Activated naive CD4-positive, alpha-beta T cell treated with anti-CD3 and anti-CD28 coated beads, Interleukin-2, amount 50 U/mL, for 16 hours (primary cell): Measurements from ENCODE around the gene HRH1.
"Not testable (repeated sequence)": the region's sequence is repeated elsewhere in the genome, so short reads cannot be mapped to it uniquely, and the experiment has no call there.

Experiments
- DNase-seq: peaks from one replicate; pipeline ENCODE4 v3.0.0-alpha.2; 2020

HRH1 gene

DNA sequence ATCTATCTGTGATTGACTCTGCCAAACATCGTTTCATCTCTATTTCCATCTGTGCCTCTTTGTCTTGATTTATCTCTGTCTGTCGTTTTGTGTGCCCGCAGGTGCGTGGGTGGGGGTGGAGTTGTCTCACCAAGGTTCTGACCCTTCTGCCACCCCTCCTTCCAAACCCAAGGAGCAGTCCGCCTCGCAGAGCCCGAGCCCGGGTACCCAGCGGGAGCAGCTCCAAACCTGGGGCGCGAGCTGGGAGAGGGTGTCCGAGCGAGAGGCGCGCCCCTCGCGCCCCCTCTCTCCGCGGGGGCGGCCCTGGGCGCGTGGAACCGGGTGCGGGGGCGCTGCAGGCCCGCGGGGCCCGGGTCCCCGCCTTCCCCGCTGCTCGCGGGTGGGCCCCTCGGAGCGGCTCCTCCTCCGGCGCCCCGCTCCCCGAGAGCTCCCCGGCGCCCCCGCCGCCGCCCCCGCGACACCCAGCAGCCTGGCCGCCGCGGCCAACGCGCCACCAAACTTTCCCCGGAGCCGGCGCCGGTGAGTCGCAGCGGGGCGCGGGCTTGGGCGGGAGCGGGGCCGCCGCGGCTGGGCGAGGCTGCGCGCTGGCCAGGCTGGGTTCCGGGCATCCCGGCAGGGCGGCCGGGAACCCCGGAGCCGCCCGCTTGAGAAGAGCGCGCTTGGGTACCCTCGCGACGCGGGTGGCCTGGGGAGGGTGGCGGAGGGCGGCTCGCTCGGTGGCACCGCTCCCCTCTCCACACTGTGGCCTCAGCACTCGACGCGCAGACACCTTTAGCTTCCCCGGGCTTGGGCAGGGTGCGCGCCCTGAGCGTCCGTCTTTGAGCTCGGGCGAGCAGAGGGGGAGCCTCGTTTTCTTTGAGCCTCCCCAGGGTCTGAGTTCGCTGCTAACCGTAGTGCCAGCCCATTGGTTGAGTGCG is at the start of gene HRH1:
Gene HRH1, plus strand, starts transcription at position 458 of the 917 bp plus-strand sequence. CDS start 104,545 bp downstream, outside the sequence.
- no peak for DNase-seq

- DNase-seq = not testable (repeated sequence)
Observed at GRCh38 chr3:11113316-11113715, 41.0 kb upstream of the HRH1 start.

- no peak for DNase-seq
Observed at GRCh38 chr3:11115548-11115947, 38.7 kb upstream of the HRH1 start.

GRCh38 chr3:11116336-11117059 is 37.8 kb upstream of the HRH1 start:
- DNase-seq = no peak

DNA sequence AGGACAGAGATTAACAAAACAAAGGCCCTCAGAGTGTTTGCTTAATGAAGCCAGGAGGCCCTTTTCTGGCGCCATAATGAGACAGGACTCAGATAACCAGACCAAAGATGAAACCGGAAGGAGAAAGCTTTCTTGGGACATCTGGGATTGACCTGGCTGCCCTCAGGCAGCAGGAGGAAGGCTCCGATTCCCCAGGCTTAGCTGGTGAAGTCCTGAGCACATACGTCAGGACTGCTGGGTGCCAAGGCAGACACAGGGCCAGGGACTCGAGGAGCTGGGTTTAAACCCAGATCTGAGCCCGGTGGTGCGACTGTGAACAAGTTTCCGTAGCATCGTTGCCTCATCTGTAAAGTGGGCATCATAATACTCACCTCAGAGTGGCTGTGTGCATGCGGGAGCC is 36.7 kb upstream of the HRH1 start:
- no peak for DNase-seq

- DNase-seq = no peak
Observed at GRCh38 chr3:11118181-11118682, 36.1 kb upstream of the HRH1 start.

GRCh38 chr3:11120091-11120805 is 34.0 kb upstream of the HRH1 start:
- no peak for DNase-seq

GRCh38 chr3:11126653-11127052 is 27.6 kb upstream of the HRH1 start:
- DNase-seq = no peak

- no peak for DNase-seq
Observed at GRCh38 chr3:11128682-11129632, 25.3 kb upstream of the HRH1 start.

GRCh38 chr3:11130385-11130784 is 23.9 kb upstream of the HRH1 start:
- no peak for DNase-seq

- no peak for DNase-seq
Observed at GRCh38 chr3:11131371-11131770, 22.9 kb upstream of the HRH1 start.

GRCh38 chr3:11131886-11132285 is 22.4 kb upstream of the HRH1 start:
- not testable (repeated sequence) for DNase-seq

DNA sequence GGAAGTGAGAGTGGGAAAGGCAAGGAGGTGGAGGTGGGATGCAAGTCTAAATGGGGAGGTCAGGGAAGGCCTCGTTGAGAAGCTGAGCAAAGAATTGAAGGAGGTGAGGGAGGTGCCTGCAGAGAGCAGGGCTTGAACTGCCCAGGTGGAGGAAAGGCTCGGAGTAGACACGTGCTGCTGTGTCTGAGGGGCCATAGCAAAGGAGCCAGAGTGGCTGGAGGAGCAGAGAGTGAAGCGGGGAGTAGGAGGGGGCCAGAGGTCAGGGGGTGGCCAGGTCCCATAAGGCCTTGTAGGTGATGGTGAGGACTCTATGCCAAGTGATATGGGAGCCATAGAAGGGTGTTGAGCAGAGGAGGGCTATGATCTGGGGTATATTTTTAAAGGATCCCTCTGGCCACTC is 21.4 kb upstream of the HRH1 start:
- no peak for DNase-seq

GRCh38 chr3:11134794-11135193 is 19.5 kb upstream of the HRH1 start:
- DNase-seq = no peak

DNA sequence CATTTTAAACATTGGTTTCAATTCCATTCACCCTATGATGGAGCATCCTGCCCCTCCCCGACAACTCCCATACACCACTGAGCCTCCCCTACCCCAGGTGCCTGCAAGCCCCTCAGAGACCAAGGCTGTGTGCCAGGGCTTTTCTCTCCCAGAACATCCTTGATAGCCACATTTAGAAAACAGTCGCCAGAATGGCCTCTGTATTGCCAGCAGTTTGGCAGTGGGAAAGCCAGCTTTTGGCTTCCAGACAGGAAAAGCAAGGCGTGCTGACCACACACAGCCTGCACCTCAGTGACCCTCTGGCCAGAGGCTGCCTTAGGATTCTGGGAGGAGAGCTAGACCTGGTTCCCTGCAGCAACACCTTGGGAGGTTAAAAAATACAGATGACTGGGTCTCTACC is 18.2 kb upstream of the HRH1 start:
- DNase-seq = no peak

DNA sequence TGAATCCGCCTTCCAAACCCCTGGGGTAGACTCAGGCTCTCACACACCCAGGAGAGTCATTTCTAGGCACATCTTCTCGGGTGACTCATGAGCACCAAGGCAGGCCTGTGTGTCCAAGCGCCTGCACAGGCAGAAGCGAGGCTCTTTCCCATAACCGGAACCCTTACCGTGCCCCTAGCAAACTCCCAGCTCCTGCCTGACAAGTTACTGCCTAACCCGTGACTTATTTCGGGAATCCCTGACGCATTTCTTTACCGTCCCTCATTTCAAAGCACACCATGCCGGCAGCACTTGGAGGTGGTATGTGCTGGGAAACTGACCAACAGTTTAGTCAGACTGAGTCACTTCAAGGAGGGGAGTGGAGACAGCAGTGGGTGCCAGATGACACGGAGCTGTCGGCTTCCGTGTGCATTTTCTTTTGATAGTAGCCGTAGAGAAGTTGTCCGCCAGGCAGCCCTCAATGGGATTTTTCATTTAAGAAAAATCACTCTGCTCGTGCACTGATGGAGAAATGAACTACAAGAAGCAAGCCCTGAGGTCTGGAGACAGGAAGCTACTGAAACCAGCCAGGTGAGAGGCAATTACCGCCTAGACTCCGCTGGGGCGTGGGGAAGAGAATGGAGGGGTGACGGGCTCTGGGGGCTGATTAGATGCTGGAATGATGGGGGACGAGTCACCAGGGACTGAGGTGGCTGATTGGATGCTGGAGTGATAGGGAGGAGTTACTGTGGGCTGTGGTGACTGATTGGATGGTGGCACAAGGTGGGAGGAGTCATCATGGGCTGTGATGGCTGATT is 17.3 kb upstream of the HRH1 start:
- no peak for DNase-seq

DNA sequence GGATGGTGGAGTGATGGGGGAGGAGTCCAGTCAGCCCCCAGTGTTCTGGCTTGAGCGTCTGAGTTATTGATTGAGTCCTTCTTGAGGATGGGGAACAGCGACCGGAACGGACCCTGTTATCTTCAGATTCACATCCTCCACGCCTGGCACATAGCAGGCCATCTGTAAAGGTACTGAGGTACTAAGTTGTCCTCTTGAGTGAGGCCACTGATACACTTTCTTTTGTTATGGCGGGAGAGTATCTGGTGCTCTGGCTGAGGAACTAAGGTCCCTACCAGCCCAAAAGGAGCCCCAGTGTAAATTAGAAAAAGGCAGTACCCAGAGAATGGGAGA is 16.7 kb upstream of the HRH1 start:
- DNase-seq = no peak

- DNase-seq = no peak
Observed at GRCh38 chr3:11138371-11138770, 15.9 kb upstream of the HRH1 start.

DNA sequence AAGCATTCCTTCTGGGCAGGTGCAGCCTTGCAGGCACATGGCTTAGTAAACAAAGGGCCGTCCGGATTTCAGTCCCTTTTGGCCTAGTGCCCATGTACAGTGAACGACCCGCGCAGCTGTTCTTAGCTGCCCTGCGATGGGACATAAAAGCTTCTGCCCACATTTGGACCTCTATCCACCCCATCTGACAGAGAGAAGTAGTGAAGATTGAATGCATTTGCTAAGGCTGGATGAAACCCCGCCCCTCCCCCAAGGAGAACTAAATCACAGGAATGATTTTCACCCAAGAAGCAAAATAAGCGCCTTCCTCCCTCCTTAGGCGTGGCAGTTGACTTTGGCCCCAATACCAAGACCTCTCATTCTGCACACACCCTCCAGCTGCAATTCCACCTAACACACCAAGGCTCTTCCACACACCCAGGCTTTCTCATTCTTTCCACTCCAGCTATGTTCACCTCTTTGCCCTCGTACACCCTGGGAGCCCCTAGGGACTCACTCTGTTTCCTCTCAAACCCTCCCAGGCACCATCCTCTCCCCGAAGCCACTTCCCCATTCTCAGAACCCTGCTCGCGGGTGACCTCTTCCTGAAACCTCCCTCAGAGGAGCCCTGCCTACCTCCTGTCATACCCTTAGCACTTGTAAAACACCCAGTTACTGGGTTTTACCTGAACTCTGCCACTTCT is 14.1 kb upstream of the HRH1 start:
- no peak for DNase-seq

DNA sequence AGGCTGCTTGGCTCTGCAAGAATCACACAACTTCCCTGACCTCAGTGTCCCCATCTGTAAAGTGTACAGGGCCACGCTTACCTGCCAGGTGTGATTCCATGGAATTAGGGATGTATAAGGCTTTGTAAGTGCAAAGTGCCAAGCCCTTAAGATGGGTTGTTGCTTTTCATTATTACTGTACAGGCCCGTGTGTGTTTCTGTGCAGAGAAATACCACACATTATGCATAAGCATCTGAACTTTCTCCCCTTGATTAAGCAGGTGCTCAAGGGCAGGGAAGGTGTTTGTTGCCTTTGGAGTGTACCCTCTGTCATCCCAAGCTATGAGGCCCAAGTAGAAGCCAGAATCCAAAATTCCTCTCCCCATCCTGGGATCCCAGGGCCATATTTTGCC is 13.6 kb upstream of the HRH1 start:
- DNase-seq = no peak

GRCh38 chr3:11143476-11143875 is 10.8 kb upstream of the HRH1 start:
- DNase-seq = no peak
